H7 (cell line): Measurements from ENCODE around the gene PPP1R15A. TPM values are rescaled to one million over a fixed set of nuclear protein-coding genes. Genes with fewer than 3 reads are reported as not detected.
"Not testable (repeated sequence)": the region's sequence is repeated elsewhere in the genome, so short reads cannot be mapped to it uniquely, and the experiment has no call there.

Experiments
- DNase-seq: peaks from one replicate; pipeline ENCODE4 v3.0.0; 2012
- H3K27me3 ChIP-seq: 2 replicates; pipeline ENCODE4 v1.6.0; 2011; ENCODE audit warnings: mild to moderate bottlenecking, low read length; ENCODE audit not compliant: control insufficient read depth, insufficient read depth
- H3K36me3 ChIP-seq: replicated peaks from 2 replicates; pipeline ENCODE4 v1.5.1; 2011; ENCODE audit warnings: low read length; ENCODE audit not compliant: control insufficient read depth, insufficient read depth
- H3K4me3 ChIP-seq: 2 replicates; pipeline ENCODE4 v1.5.1; 2011; ENCODE audit warnings: low read depth, mild to moderate bottlenecking, control low read depth, low read length, moderate library complexity; ENCODE audit not compliant: insufficient read depth
- total RNA-seq: library from RNA; depleted of rRNA; stranded (reverse); fragments of >200 nt; shearing (Covaris generic); gene quantifications from 2 replicates; pipeline ENCODE4 v1.2.3, GENCODE V29; 2014

The PPP1R15A gene
- total RNA-seq, 1 experiment from 2014 or later, result 20.3 TPM

DNA sequence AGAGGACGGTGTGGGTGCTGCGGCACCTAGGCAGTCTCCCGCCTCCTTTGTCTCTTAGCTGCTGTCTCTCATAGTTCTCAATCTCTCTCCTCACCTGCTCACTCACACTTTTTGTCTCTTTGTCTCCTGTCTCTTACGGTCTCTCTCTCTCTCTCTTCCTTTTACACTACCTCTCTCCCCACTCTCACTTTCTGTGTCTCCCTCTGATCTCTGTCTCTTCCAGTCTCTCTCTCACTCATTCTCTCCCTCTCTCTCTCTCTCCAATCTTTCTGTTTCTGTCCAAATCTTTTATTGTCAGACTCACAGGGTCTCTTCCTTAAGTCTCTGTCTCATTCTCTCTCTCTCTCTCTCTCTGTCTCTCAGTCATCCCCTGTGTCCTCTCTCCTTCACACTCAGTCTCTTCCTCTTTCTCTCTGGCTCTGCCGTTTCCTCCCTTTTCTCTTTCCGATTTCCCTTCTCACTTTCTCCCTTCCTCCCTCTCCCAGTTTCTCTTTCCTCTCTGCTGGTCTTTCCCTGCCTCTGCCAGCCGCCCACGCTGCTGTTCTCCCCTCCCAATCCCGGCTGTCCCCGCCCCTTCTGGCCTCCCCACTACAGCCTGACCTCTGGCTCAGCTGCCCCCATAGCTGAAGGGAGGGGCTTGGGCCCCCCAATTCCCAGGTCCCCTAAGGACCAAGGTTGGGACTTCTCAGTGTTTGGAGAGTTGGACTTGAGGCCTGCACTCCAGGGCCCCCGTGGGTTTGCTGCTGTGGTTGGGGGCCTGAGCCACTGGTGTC is 3.9 kb upstream of the PPP1R15A start, which contains the start of gene PLEKHA4:
TSS of gene PLEKHA4 (minus strand) at position 504 of the 773 bp plus-strand sequence. CDS start 997 bp downstream, outside the sequence.
- DNase-seq, result peak; percentile 82
- no peak within 1 kb of the TSS for H3K4me3 ChIP-seq
- no peaks in the 10 kb centered on the region for H3K27me3 ChIP-seq
- peaks cover under 1% of the 10 kb centered on the region for H3K36me3 ChIP-seq

DNA sequence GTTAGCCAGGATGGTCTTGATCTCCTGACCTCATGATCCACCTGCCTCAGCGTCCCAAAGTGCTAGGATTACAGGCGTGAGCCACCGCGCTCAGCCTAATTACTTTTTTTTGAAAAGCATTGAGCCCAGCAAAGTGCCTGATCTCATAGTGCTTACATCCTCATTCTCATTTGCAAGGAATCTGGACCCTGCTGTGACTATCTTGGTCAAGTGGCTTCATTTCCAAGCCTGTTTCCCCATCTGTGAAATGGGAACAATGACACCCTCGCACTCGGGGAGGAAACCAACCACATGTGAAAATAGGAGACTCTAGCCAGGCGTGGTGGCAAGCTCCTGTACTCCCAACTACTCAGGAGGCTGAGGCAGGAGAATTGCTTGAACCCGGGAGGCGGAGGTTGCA is 2.2 kb upstream of the PPP1R15A start:
- DNase-seq, result no peak
- no peak overlapping the region for H3K4me3 ChIP-seq
- no peaks in the 10 kb centered on the region for H3K27me3 ChIP-seq
- H3K36me3 ChIP-seq, result peaks cover 15% of the 10 kb centered on the region

DNA sequence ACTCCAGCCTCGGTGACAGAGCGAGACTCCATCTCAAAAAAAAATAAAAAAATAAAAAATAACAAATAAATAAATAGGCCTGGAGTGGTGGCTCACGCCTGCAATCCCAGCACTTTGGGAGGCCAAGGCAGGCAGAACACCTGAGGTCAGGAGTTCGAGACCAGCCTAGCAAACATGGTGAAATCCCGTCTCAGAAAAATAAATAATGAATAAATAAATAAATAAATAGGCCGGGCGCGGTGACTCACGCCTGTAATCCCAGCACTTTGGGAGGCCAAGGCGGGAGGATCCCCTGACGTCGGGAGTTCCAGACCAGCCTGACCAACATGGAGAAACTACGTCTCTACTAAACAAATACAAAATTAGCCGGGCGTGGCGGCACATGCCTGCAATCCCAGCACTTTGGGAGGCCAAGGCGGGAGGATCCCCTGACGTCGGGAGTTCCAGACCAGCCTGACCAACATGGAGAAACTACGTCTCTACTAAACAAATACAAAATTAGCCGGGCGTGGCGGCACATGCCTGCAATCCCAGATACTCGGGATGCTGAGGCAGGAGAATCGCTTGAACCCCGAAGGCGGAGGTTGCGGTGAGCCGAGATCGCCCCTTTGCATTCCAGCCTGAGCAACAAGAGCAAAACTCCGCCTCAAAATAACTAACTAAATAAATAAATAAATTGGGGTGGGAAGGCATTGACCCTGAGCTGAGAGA is 595 bp upstream of the PPP1R15A start:
- H3K4me3 ChIP-seq, H3K27me3 ChIP-seq, DNase-seq: not testable (repeated sequence)
- H3K36me3 ChIP-seq, result peaks cover 20% of the 10 kb centered on the region

DNA sequence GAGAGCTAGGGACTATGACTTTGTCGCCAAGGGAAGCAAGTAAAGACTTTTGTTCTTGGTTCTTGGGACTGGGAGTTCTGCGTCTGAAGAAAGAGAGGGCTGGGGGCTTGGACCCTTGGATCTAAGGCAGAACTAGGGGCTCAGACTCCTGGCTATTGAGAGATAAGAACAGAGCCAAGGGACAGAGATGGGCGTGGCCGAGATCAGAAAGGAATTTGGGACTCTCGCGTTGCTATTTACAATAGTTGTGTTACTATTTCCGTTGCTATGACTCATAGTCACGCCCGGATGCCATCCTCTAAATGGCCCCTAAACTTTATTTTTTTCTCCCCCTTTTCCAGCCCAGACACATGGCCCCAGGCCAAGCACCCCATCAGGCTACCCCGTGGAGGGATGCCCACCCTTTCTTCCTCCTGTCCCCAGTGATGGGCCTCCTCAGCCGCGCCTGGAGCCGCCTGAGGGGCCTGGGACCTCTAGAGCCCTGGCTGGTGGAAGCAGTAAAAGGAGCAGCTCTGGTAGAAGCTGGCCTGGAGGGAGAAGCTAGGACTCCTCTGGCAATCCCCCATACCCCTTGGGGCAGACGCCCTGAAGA is 759 bp downstream of the PPP1R15A start:
- DNase-seq, result peak; percentile 88
- peak overlapping the region; percentile 97 for H3K4me3 ChIP-seq
- peaks cover 20% of the 10 kb centered on the region for H3K36me3 ChIP-seq
- H3K27me3 ChIP-seq, result no peaks in the 10 kb centered on the region

DNA sequence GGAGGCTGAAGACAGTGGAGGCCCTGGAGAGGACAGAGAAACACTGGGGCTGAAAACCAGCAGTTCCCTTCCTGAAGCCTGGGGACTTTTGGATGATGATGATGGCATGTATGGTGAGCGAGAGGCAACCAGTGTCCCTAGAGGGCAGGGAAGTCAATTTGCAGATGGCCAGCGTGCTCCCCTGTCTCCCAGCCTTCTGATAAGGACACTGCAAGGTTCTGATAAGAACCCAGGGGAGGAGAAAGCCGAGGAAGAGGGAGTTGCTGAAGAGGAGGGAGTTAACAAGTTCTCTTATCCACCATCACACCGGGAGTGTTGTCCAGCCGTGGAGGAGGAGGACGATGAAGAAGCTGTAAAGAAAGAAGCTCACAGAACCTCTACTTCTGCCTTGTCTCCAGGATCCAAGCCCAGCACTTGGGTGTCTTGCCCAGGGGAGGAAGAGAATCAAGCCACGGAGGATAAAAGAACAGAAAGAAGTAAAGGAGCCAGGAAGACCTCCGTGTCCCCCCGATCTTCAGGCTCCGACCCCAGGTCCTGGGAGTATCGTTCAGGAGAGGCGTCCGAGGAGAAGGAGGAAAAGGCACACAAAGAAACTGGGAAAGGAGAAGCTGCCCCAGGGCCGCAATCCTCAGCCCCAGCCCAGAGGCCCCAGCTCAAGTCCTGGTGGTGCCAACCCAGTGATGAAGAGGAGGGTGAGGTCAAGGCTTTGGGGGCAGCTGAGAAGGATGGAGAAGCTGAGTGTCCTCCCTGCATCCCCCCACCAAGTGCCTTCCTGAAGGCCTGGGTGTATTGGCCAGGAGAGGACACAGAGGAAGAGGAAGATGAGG is 1.5 kb downstream of the PPP1R15A start:
- H3K27me3 ChIP-seq, result no peaks in the 10 kb centered on the region
- H3K36me3 ChIP-seq, result peaks cover 20% of the 10 kb centered on the region
- no peak for DNase-seq
- peak overlapping the region; percentile 97 for H3K4me3 ChIP-seq

DNA sequence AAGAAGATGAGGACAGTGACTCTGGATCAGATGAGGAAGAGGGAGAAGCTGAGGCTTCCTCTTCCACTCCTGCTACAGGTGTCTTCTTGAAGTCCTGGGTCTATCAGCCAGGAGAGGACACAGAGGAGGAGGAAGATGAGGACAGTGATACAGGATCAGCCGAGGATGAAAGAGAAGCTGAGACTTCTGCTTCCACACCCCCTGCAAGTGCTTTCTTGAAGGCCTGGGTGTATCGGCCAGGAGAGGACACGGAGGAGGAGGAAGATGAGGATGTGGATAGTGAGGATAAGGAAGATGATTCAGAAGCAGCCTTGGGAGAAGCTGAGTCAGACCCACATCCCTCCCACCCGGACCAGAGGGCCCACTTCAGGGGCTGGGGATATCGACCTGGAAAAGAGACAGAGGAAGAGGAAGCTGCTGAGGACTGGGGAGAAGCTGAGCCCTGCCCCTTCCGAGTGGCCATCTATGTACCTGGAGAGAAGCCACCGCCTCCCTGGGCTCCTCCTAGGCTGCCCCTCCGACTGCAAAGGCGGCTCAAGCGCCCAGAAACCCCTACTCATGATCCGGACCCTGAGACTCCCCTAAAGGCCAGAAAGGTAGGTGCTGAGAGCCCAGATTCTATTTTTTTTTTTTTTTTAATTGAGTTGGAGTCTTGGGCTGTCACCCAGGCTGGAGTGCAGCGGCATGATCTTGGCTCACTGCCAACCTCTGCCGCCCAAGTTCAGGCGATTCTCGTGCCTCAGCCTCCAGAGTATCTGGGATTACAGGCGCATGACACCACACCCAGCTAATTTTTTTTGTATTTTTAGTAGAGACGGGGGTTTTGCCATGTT is 2.3 kb downstream of the PPP1R15A start:
- H3K27me3 ChIP-seq, result no peaks in the 10 kb centered on the region
- H3K36me3 ChIP-seq, result peaks cover 20% of the 10 kb centered on the region
- DNase-seq, result no peak
- no peak overlapping the region; the same call in 1 of the 2 replicates for H3K4me3 ChIP-seq

DNA sequence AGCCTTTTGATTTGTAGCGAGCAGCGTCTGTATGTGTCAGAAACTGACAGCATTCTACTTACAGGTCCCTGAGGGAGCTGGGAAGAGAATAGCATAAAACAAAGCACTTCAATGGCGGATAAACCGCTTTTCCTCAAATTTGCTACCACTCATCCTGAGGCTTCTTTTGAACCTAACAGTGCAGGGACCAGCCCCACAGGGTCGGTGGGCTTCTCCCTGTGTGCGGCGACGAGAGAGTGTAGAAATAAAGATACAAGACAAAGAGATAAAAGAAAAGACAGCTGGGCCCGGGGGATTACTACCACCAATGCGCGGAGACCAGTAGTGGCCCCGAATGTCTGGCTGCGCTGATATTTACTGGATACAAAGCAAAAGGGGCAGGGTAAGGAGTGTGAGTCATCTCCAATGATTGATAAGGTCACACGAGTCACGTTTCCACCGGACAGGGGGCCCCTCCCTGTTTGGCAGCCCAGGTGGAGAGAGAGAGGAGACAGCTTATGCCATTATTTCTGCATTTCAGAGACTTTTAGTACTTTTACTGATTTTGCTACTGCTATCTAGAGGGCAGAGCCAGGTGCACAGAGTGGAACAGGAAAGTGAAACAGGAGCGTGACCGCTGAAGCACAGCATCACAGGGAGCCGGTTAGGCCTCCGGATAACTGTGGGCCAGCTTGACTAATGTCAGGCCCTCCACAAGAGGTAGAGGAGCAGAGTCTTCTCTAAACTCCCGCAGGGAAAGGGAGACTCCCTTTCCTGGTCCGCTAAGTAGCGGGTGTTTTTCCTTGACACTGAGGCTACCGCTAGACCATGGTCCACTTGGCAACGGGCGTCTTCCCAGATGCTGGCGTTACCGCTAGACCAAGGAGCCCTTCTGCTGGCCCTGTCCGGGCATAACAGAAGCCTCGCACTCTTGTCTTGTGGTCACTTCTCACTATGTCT is 4.1 kb downstream of the PPP1R15A start:
- not testable (repeated sequence) for H3K27me3 ChIP-seq, H3K4me3 ChIP-seq, DNase-seq
- H3K36me3 ChIP-seq, result peaks cover 20% of the 10 kb centered on the region

DNA sequence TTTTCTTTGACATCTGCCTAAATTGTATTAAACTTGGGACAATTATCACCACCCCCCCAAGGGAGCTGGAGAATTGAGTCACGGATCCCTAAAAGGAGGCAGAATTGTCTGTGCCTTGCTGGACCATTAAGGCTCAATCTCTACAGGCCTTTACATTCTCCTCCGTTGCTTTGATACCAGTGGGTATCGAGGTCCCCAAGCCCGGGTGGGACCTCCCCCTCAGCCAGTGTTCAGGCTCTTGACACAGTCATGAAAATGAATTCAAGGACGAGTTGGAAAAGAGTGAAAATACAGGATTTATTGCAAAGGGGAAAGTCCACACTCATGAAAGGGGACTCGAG is 5.6 kb downstream of the PPP1R15A start:
- no peaks in the 10 kb centered on the region for H3K27me3 ChIP-seq
- peak; percentile 10 for DNase-seq
- H3K4me3 ChIP-seq, result no peak overlapping the region
- peaks cover 20% of the 10 kb centered on the region for H3K36me3 ChIP-seq

DNA sequence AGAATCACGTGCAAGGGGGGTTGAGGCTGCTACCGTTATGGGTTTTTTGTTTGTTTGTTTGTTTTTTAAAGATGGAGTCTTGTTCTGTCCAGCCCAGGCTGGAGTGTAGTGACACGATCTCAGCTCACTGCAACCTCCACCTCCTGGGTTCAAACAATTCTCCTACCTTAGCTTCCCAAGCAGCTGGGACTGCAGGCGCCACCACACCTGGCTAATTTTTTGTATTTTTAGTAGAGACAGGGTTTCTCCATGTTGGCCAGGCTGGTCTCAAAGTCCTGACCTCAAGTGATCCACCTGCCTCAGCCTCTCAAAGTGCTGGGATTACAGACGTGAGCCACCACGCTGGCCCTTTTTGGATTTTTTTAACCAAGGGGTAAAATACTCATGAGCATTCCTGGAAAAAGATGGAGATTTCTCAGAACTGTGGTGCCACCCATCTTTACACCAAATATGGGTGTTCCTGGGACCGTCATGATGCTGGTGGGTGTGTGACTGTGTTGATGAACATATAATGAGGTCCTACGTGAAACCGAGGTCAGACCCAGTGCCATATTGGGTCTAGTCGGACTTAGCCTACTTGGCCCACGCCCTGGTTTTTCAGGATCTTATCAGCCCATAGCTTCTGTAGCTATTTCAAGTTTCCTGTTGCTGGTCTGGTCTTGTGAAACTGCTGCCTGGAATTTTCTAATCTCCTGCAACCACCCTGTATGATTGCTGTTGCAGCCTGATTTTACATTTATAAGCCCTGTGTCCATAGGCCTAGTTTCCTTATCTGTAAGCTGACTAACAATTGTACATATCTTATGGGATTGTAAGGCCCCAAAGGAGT is 6.2 kb downstream of the PPP1R15A start:
- Histone ChIP-seq H3K4me3 (no peak overlapping the region), H3K36me3 (peaks cover 18% of the 10 kb centered on the region), H3K27me3 (no peaks in the 10 kb centered on the region)
- peak; percentile 10 for DNase-seq

DNA sequence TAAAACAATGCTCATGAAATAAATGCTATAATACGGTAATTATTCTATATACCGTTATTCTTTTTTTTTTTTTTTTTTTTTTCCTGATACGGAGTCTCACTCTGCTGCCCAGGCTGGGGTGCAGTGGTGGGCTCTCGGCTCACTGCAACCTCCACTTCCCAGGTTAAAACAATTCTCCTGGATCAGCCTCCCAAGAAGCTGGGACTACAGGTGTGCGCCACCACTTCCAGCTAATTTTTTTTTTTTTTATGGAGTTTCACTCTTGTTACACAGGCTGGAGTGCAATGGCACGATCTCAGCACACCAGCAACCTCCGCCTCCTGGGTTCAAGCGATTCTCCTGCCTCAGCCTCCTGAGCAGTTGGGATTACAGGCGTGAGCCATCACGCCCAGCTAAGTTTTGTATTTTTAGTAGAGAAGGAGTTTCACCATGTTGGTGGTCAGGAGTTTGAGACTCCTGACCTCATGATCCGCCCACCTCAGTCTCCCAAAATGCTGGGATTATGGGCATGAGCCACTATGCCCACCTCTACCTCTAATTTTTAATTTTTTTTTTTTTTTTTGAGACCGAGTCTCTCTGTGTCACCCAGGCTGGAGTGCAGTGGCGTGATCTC is 6.9 kb downstream of the PPP1R15A start:
- Histone ChIP-seq H3K36me3 (peaks cover 11% of the 10 kb centered on the region), H3K4me3 (no peak overlapping the region), H3K27me3 (no peaks in the 10 kb centered on the region; the same call in 1 of the 2 replicates)
- no peak for DNase-seq

DNA sequence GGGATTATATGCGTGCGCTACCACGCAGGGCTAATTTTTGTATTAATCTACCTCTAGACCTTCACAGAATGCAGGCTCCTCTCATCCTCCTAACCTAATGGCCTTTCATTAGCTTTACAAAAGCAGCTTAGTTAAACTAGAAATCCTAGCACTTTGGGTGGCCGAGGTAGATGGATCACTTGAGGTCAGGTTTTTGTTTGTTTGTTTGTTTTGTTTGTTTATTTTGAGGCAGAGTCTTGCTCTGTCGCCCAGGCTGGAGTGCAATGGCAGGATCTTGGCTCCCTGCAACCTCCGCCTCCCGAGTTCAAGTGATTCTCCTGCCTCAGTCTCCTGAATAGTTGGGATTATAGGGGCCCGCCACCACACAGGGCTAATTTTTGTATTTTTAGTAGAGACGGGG is 7.5 kb downstream of the PPP1R15A start:
- H3K36me3 ChIP-seq, H3K4me3 ChIP-seq, H3K27me3 ChIP-seq: not testable (repeated sequence)
- peak; percentile 4 for DNase-seq
